HG03565 (cell line): Measurements from ENCODE around the gene BPNT1.

Experiments
- ATAC-seq: cut with Tn5 transposase; IDR thresholded peaks from one replicate; pipeline ENCODE4 v1.9.1; 2021; ENCODE audit warnings: mild to moderate bottlenecking, moderate library complexity; ENCODE audit not compliant: unreplicated experiment

The BPNT1 gene

GRCh38 chr1:220012259-220012658 is 77.3 kb downstream of the BPNT1 start:
- no peak for ATAC-seq

GRCh38 chr1:220011620-220012019 is 78.0 kb downstream of the BPNT1 start:
- no peak for ATAC-seq
